Mesendoderm (in vitro differentiated cells): ENCODE results near the gene KANK4.

Source experiments
- DNase-seq: peaks from one replicate; pipeline ENCODE4 v3.0.0; 2013
- H2AK5ac ChIP-seq: 2 replicates; pipeline ENCODE4 v1.6.1; 2013; ENCODE audit warnings: low read length, inconsistent platforms
- H2BK120ac ChIP-seq: 2 replicates; pipeline ENCODE4 v1.6.1; 2013; ENCODE audit warnings: low read depth, mild to moderate bottlenecking, low read length, moderate library complexity, mixed read lengths
- H2BK15ac ChIP-seq: replicated peaks from 2 replicates; pipeline ENCODE4 v1.6.1; 2013; ENCODE audit warnings: low read depth, mild to moderate bottlenecking, moderate library complexity
- H2BK5ac ChIP-seq: 2 replicates; pipeline ENCODE4 v1.6.1; 2013; ENCODE audit warnings: low read length, inconsistent platforms
- H3K18ac ChIP-seq: 2 replicates; pipeline ENCODE4 v1.6.1; 2013; ENCODE audit warnings: mild to moderate bottlenecking, low read length, mixed read lengths
- H3K23ac ChIP-seq: one replicate; pipeline ENCODE4 v1.6.1; 2013; ENCODE audit warnings: low read length
- H3K27ac ChIP-seq: 2 replicates; pipeline ENCODE4 v1.5.1; 2013; ENCODE audit warnings: low read depth, mild to moderate bottlenecking, inconsistent platforms, low read length, moderate library complexity
- H3K27me3 ChIP-seq: 2 replicates; pipeline ENCODE4 v1.6.1; 2013; ENCODE audit warnings: low read length, control low read depth, mild to moderate bottlenecking, inconsistent platforms; ENCODE audit not compliant: insufficient read depth, poor library complexity
- H3K36me3 ChIP-seq: 2 replicates; pipeline ENCODE4 v1.6.1; 2013; ENCODE audit warnings: low read length, inconsistent platforms; ENCODE audit not compliant: control insufficient read depth, insufficient read depth
- H3K4ac ChIP-seq: one replicate; pipeline ENCODE4 v1.6.1; 2013; ENCODE audit warnings: low read depth, mild to moderate bottlenecking, low read length, moderate library complexity
- H3K4me1 ChIP-seq: 2 replicates; pipeline ENCODE4 v1.6.1; 2013; ENCODE audit warnings: low read depth, low read length, inconsistent platforms; ENCODE audit not compliant: control insufficient read depth
- H3K4me2 ChIP-seq: 2 replicates; pipeline ENCODE4 v1.6.1; 2013; ENCODE audit warnings: low read length
- H3K4me3 ChIP-seq: 2 replicates; pipeline ENCODE4 v1.5.1; 2013; ENCODE audit warnings: mild to moderate bottlenecking, low read length
- H3K56ac ChIP-seq: one replicate; pipeline ENCODE4 v1.6.1; 2013; ENCODE audit warnings: low read length
- H3K79me1 ChIP-seq: 2 replicates; pipeline ENCODE4 v1.6.1; 2013; ENCODE audit warnings: low read length, inconsistent platforms
- H3K79me2 ChIP-seq: 2 replicates; pipeline ENCODE4 v1.6.1; 2013; ENCODE audit warnings: mild to moderate bottlenecking, low read length; ENCODE audit not compliant: control insufficient read depth, insufficient read depth
- H3K9ac ChIP-seq: 2 replicates; pipeline ENCODE4 v1.6.1; 2013; ENCODE audit warnings: low read length, inconsistent platforms
- H4K5ac ChIP-seq: one replicate; pipeline ENCODE4 v1.6.1; 2013; ENCODE audit warnings: low read length
- H4K8ac ChIP-seq: one replicate; pipeline ENCODE4 v1.6.1; 2013; ENCODE audit warnings: low read depth, mild to moderate bottlenecking, control low read depth, low read length, moderate library complexity
- WGBS: extraction: QIAGEN DNeasy Blood & Tissue Kit; methylation state at CpG from one replicate; pipeline ENCODE4 v1.1.7; 2013; ENCODE audit warnings: low lambda C conversion rate, missing lambda C conversion rate; ENCODE audit not compliant: insufficient coverage; ENCODE audit errors: extremely low coverage; 5-methylcytosine and 5-hydroxymethylcytosine counted together

The KANK4 gene

GRCh38 chr1:62299426-62300200 is 19.6 kb downstream of the KANK4 start:
- Histone ChIP-seq H3K4ac (no peak overlapping the region), H2AK5ac (no peak overlapping the region), H3K4me1 (peaks cover 4% of the 10 kb centered on the region), H2BK5ac (no peak overlapping the region), H2BK120ac (no peak overlapping the region), H2BK15ac (no peak overlapping the region), H3K23ac (no peak overlapping the region), H3K27ac (no peak overlapping the region), H3K79me1 (no peaks in the 10 kb centered on the region), H3K4me3 (no peak overlapping the region), H3K4me2 (no peak overlapping the region), H3K18ac (no peak overlapping the region), H4K5ac (no peak overlapping the region), H3K9ac (no peak overlapping the region), H3K27me3 (no peaks in the 10 kb centered on the region), H3K36me3 (no peaks in the 10 kb centered on the region), H3K79me2 (no peaks in the 10 kb centered on the region), H4K8ac (no peak overlapping the region), H3K56ac (no peak overlapping the region)
- no CpG with 5 or more reads among the region's 8 CpGs for WGBS
- no peak for DNase-seq

GRCh38 chr1:62295921-62296491 is 23.2 kb downstream of the KANK4 start:
- Histone ChIP-seq H4K5ac (no peak overlapping the region), H3K79me2 (no peaks in the 10 kb centered on the region), H3K36me3 (no peaks in the 10 kb centered on the region), H3K4me2 (no peak overlapping the region), H3K27ac (no peak overlapping the region), H2BK15ac (no peak overlapping the region), H3K9ac (no peak overlapping the region), H3K27me3 (no peaks in the 10 kb centered on the region), H2AK5ac (no peak overlapping the region), H2BK120ac (no peak overlapping the region), H4K8ac (no peak overlapping the region), H3K79me1 (no peaks in the 10 kb centered on the region), H3K23ac (no peak overlapping the region), H2BK5ac (no peak overlapping the region), H3K4me3 (no peak overlapping the region), H3K4ac (no peak overlapping the region), H3K4me1 (no peaks in the 10 kb centered on the region), H3K56ac (no peak overlapping the region), H3K18ac (no peak overlapping the region)
- no CpG with 5 or more reads among the region's 6 CpGs for WGBS
- no peak for DNase-seq

GRCh38 chr1:62294261-62294660 is 25.0 kb downstream of the KANK4 start:
- H3K79me2 ChIP-seq, result no peaks in the 10 kb centered on the region
- H3K9ac ChIP-seq, result no peak overlapping the region
- no peak overlapping the region for H2BK120ac ChIP-seq
- H3K4me1 ChIP-seq, result no peaks in the 10 kb centered on the region
- H2BK15ac ChIP-seq, result no peak overlapping the region
- H3K79me1 ChIP-seq, result no peaks in the 10 kb centered on the region
- no peak overlapping the region for H2AK5ac ChIP-seq
- H3K56ac ChIP-seq, result no peak overlapping the region
- H3K36me3 ChIP-seq, result no peaks in the 10 kb centered on the region
- no peak overlapping the region for H4K5ac ChIP-seq
- no peak overlapping the region for H3K4me2 ChIP-seq
- H2BK5ac ChIP-seq, result no peak overlapping the region
- H3K18ac ChIP-seq, result no peak overlapping the region
- H3K27me3 ChIP-seq, result no peaks in the 10 kb centered on the region
- no CpG with 5 or more reads among the region's 5 CpGs for WGBS
- H3K23ac ChIP-seq, result no peak overlapping the region
- no peak overlapping the region for H3K4me3 ChIP-seq
- DNase-seq, result peak; percentile 69
- no peak overlapping the region for H3K4ac ChIP-seq
- H3K27ac ChIP-seq, result no peak overlapping the region
- no peak overlapping the region for H4K8ac ChIP-seq

GRCh38 chr1:62288662-62289061 is 30.6 kb downstream of the KANK4 start:
- Histone ChIP-seq H3K4me2 (no peak overlapping the region), H3K27me3 (no peaks in the 10 kb centered on the region), H2BK5ac (no peak overlapping the region), H3K23ac (no peak overlapping the region), H4K8ac (no peak overlapping the region), H2AK5ac (no peak overlapping the region), H2BK120ac (no peak overlapping the region), H3K79me1 (no peaks in the 10 kb centered on the region), H3K56ac (no peak overlapping the region), H3K9ac (no peak overlapping the region), H3K18ac (no peak overlapping the region), H4K5ac (no peak overlapping the region), H3K79me2 (no peaks in the 10 kb centered on the region), H3K4ac (no peak overlapping the region), H3K4me3 (no peak overlapping the region), H2BK15ac (no peak overlapping the region), H3K36me3 (no peaks in the 10 kb centered on the region), H3K4me1 (peaks cover 19% of the 10 kb centered on the region), H3K27ac (no peak overlapping the region)
- no peak for DNase-seq
- no CpG with 5 or more reads among the region's 4 CpGs for WGBS

- no CpG with 5 or more reads among the region's 2 CpGs for WGBS
- H3K4me2 ChIP-seq, result no peak overlapping the region
- DNase-seq, result no peak
These were observed 31.0 kb downstream of the KANK4 start for GRCh38 chr1:62288224-62288623.

More at GRCh38 chr1:62288224-62288623, 31.0 kb downstream of the KANK4 start:
- H4K8ac ChIP-seq, result no peak overlapping the region
- H3K18ac ChIP-seq, result no peak overlapping the region
- H4K5ac ChIP-seq, result no peak overlapping the region
- peaks cover 19% of the 10 kb centered on the region for H3K4me1 ChIP-seq
- H2BK15ac ChIP-seq, result no peak overlapping the region
- H2AK5ac ChIP-seq, result no peak overlapping the region
- no peak overlapping the region for H3K9ac ChIP-seq
- H2BK120ac ChIP-seq, result no peak overlapping the region
- H3K27me3 ChIP-seq, result no peaks in the 10 kb centered on the region
- no peak overlapping the region for H3K23ac ChIP-seq
- no peak overlapping the region for H3K27ac ChIP-seq
- H3K56ac ChIP-seq, result no peak overlapping the region
- no peak overlapping the region for H3K4ac ChIP-seq
- H3K36me3 ChIP-seq, result no peaks in the 10 kb centered on the region
- no peak overlapping the region for H2BK5ac ChIP-seq
- no peaks in the 10 kb centered on the region for H3K79me2 ChIP-seq
- no peaks in the 10 kb centered on the region for H3K79me1 ChIP-seq
- no peak overlapping the region for H3K4me3 ChIP-seq
